HG03378 (cell line): ENCODE data around the gene CASKIN2.
A peak's percentile ranks its signal among the peaks of the same experiment; 100 is the strongest.

Source experiments
- ATAC-seq: cut with Tn5 transposase; IDR thresholded peaks from one replicate; pipeline ENCODE4 v1.9.1; 2021; ENCODE audit warnings: mild to moderate bottlenecking, moderate library complexity; ENCODE audit not compliant: unreplicated experiment

Gene CASKIN2

DNA sequence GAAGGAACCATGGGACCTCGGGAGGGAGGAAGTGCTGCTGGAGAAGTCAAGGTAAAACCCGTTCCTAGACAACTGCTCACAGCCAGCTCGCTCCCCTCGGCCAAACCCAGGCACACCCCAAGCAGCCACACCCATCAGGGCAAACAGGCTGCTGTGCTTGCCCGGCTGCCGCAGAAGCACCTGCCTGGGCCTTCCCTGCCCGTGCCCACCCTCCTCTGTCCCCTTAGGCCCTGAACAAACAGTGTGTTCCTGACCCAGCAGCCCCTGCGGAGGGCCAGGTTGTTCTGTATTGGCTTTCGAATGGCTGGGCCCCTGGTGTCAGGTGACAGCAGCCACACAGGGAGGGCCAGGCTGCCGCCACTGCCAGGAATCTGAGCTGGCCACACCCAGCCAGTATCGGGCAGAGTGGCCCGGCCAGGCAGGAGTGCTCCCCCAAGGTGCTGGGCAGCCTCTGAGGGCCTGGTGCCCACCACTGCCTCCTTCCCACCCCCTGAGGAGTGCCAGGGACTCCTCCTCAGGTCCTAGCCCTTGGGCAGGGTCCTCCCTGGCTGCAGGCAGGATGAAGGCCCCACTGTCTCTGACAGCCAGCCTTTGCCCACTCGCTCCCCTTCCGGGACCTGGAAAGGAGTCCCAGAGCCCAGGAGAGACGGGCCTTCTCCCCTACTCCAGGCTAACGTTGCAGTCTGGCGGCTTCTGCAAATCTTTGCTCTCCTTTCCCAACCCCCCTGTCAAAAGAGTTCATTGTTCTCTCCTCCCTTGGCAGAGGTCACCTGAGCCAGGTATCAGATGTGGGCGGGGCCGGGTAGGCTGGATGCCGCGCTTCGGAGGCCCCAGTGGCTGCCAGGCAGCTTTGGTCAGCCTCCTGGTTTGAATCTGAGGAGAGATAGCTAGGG lies 34.2 kb upstream of the CASKIN2 start:
- no peak for ATAC-seq

DNA sequence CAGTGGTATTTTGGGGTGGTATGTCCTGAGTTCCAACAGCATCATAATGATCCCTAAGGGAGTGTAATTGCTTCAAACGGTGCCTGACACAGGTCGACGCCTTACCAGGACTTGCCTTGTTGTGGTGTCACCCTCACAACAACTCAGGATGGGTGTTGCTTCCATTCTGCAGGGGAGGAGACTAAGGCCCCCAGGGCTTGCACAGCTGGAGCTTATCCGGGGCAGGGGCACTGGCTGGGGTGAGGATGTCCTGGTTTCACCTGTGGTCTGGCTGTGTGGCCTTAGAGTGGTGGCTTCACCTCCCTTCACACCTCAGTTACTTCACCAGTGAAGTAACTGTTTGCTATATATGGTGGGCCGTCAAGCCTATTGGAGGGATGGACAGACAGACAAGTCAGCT lies 33.5 kb upstream of the CASKIN2 start:
- ATAC-seq = no peak

DNA sequence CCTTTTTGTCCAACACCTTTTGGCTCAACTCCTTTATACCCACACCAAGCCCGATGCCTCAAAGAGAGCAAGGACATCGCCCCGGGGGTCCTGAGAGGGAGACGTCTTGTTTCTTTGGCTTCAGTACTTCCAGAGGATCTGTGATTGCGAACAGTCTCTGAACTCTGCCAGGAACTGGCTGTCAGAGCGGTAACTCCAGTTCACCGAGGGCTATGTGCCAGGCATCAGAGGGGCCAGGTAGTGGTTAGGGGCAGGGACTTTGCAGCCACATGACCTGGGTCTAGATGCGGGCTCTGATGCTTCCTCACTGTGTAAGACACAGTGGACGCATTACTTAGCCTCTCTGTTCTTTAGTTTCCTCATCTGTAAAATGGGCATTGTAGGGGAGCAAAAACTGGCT lies 31.8 kb upstream of the CASKIN2 start:
- ATAC-seq = no peak

DNA sequence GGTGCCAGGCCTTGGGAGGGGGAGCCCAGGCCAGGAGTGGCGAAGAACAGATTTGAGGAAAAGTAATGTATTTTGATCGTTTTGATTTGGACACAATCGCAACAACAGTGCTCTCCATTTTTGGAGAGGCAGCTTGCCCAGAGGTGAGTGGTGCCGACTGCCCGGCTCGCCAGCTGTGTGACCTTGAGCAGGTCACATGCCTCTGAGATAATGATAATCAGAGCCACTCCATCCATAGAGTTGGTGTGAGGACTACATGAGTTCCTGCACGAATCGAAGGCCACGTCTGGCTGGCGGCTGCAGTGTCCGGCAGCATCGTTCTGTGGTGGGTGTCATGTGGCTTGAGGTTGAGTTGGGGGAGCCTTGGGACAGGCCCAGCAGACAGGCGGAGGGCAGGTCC lies 30.8 kb upstream of the CASKIN2 start:
- ATAC-seq = no peak

DNA sequence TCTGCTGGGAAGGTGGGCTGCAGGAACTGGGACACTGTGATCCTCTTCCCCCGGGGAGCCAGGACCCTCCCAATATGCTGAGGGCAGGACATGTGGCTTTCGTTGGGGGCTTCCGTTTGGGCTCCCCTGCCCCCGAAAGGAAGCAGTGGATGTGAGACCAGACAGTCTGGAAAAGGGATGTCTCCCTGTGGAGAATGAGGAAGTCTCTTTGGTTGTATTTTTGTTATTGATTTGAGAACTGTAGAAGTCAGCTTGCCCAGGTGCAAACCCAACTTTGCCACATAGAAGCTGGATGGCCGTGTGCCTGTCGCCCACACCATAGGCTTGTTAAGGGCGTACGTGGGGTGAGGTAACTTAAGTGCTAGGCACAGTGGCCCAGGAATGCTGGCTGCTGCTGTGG lies 28.9 kb upstream of the CASKIN2 start:
- ATAC-seq = no peak

DNA sequence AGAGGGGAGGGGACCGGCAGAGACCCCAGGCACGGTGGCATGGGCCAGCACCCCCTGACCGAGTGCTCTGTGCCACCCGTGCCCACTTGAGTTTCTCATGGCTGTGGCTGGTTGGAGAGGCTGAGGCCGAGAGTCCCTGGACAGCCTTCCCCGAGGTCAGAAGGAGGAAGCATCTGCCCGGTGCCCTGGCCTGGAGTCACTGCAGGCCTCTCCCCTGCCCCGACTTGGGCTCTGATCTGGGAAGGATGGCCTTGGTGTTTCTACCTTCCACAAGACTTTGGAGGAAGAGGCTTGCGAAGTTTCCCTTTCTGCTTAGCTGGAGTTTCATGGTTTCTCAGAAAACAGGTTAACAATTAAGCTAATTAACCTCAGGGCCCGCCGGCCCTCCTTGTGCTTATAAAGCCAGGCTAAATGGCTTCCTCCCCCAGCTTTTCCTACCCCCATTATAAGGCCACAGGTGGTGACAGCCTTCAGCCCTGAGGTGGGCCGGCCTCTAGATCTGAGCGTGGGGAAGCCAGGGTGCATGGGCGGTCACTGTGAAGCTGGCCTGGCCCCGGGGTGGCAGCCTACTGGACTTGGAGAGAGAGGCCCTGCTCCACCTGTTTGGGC lies 27.5 kb upstream of the CASKIN2 start:
- ATAC-seq = no peak

DNA sequence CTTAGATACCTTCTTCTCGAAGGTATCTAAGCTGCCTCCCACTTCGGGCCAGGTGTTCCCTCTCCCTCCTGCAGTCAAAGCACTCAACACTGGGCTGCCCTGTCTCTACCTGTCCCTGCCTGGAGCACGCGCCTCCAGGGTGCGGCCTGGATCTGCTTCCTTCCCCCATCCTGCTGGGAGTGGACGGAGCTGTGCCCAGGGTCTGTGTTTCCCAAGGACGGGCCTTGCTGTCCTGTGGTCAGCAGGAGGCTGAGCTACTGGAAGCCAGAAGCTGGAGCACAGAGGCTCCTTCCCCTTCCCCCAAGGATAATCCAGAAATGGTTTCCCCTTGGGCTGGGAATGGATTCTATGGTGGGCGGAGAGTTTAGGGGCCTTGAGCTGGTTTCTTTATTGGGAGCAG lies 26.9 kb upstream of the CASKIN2 start:
- ATAC-seq = no peak

DNA sequence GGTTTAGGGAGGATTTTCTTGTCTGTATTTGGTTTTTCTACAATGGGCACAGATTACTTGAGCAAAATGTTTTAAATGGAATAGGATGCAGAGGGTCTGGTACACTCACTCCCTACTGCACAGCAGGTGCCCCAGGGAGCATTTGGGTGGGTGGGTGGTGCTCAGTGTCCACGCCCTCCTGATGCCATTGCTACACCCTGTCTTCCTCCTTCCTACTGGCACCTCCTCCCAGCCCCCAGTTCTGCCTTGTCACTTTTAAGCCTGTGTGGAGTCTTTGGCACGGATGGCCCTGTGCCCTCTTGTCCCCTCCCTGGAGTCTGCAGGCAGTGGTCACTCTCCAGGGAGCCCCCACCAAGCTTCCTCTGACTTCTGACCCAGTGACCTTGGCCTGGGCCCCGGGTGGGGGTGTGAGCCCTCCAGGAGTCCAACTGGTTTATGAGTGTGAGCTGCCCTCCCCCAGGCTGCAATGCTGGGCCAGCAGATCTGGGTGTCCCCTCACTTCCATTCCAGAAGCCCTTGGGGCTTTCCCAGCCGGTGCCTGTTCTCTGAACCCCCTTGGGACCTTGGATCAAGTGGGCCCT lies 25.7 kb upstream of the CASKIN2 start:
- ATAC-seq = no peak

DNA sequence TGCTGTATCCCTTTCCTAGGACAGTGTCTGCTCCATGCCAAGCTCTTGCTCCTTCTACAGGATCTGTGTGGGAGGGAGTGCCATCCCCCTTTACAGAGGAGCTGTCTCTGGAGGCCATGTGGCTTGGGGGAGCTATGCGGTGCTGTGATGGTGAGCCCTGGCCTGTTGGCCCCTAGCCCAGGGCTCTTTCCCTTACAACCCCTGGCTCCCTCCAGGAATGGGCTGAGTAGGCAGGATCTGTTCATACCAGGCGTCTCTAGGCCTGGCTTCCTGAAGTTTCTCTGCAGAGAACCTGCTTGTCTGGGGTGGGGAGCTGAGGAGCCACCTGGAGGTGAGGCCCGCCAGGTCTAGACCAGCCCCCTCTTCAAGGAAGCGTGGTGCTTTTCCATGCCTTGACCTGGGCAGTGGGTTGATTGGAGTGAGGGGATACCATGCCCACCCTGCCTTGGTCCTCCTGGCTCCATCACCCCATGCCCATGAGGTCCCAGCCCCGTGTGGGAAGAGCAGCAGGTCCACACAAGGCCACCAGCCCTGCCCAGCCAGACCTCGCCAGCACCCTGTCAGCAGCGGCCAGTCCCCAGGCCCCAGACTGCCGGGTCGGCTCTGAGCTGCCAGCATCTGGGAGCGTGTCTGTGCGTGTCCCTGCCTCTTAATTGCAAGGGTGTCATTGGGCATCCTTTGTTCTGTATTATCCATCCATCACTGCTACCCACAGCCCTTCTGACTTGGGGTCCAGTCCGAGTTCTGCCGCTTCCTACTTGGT lies 24.8 kb upstream of the CASKIN2 start:
- ATAC-seq = no peak

DNA sequence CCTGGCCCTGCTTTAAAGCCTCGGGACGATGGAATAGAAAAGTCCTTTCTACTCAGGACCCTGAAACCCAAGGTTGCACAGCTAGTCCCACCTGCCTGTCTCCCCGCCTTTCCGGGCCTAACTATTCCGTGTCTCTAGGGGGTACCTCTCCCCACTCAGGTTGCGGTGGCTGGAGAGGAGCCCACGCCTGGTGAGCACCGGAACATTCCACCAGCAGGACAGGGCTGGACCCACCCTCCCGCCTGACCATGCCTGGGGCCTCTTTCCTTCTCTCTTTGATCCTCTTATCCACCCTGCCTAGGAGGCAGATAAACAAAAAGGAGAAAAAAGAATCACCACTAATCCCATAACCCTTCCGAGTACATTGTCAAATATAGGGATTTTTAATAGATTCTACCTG lies 21.0 kb upstream of the CASKIN2 start:
- no peak for ATAC-seq

DNA sequence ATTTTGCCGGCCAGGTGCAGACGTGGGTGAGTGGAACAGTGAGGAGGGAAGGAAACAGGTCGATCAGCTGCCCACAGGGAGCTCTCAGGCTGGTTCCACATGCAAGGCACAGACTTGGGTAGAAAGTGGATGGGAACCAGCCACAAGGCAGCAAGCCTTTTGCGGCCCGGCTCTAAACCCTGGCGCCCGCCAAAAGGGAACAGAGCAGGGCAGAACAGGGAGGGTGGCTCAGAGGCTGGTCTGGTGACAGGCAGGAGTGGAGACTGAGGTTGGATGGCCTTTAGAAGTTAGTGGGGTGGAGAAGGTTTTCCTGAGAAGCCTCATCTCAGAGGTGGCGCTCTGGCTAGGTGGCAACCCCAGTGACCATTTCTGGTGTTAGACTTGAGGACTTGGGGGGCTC lies 20.5 kb upstream of the CASKIN2 start:
- ATAC-seq = no peak

DNA sequence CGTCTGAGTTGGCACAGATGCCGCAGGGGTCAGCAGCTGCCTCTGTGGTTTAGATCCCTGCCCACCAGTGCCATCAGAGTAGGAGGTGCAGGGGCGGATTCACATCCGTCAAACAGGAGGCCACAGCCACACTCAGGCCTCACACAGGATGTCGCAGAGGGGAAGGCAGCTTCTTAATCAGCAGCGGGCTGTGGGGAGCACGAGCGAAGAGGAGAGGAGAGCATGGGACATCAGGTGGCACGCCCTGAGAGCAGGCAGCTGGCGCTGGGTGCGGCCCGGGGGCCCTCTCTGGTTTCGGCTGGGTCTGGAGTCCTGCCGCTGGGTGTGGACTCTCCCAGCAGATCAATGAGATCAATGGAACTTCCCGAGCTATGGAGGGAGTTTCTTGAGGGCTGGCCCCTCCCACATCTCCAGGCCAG lies 19.8 kb upstream of the CASKIN2 start:
- ATAC-seq = no peak

DNA sequence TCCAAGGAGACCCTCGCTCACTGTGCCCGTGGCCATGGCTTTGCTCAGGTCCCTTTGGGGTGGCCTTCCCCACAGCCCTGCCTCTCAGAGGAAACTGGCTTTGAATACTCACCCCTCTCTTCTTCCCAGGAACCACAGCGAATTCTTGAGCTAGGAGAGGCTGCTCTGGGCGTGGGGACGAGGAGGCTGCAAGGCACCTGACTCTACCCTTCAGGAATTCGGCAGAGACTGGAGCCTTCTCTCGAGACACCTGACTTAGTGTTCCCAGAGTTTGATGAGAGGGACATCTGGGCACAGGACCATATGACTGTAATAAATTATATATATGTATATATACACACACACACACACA lies 16.4 kb upstream of the CASKIN2 start:
- ATAC-seq = no peak

DNA sequence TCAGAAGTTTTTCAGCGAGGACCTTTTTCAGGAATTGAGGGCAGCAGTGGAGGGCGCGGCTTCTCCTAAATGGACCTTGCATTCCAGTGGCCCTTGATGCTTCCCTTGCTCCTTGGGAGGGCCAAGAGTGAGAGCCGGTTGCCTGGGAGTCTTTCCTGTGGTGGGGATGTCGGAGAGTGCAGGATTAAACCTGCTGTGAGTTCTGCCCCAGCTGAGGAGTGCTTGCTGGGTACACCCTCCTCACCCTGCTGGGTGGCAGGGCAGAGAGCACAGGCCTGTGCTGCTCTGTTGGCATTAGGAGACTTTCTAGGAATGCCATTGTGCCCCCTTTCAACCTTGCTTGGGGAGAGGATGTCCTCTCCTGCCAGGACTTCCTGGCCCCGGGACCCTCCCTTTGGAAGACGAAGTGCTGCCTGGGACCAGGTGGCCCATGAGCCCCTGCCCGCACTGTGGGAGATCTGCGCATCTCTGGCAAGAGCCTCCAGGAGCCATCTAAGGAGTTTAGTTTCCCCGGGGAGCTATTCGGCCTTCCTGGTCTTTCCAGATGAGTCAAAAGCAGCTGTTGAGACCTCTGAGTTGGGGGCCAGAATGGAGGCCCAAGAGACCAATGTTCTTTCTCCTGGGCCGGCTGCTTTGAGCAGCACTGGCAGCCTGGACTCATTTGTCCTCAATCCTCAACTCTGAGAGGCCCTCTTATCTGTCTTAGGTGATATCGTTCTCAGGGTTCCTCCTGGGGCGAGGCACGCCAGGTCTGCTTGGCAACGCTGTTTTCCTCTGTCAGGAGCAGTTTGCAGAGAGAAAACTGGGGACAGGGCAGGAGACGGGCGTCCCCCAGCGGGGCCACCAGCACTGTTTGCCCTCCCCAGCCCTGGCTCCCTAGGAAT lies 15.7 kb upstream of the CASKIN2 start:
- ATAC-seq = no peak

DNA sequence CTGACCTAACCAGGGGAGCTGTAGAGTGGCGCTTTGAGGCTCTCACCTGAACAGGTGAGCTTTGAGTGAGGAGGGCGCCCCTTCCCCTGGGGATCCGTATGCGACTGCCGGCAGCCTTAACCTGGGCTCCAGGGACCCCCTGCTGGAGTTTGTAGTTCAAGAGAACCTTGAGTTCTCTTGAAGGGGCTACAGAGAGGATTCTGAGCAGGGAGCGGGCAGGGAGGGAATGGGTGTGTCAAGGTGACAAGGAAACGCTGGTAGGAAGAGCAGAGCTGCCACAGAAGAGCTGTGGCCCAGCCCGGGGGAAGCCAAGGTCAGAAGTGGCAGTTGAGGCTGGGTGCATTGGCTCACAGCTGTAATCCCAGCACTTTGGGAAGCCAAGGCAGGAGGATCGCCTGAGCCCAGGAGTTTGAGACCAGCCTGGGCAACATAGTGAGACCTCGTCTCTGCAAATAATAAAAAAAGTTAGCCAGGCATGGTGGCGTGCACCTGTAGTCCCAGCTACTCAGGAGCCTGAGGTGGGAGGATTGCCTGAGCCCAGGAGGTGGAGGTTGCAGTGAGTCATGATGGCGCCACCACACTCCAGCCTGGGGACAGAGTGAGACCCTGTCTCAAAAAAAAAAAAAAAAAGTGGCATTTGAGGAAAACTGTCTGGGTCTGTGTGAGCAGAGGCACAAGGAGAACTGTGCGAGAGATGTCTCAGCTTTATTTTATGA lies 11.4 kb upstream of the CASKIN2 start:
- no peak for ATAC-seq

DNA sequence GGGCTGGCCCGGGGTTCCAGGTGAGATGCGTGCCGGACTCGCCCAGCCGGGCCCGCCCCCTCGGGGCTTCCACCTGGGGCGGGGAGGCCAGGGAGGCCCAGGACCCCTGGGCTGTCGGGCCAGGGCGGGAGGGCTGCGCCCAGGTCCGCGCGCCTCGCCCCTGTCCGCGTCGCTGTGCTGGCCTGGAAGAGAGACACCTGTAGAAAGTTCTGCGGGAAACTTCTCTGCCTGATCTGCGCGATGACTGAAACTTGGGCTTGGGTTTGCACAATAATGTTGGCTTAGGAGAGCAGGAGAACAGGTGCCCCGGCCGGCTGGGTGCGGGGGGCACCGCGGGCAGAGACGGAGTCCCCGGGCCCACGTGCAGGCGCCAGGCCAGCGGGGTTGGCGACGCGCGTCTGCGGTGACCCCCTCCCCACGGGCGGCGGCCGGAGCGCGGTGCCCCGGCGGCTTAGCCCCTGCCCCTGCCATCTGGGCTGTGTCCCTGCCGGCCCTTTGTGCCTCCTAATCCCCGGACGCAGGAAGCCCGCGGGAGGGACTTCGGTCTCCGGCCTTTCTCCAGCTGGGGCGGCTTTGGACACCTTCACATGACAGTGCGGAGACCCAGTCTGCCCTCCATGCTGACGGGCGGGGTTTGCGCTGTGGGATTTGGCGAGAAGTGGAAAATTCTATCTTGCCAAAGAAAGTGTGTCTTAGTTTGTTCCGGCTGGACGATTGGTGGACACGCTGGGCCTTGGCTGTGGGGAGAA lies 10.6 kb upstream of the CASKIN2 start:
- ATAC-seq = peak; percentile 30

DNA sequence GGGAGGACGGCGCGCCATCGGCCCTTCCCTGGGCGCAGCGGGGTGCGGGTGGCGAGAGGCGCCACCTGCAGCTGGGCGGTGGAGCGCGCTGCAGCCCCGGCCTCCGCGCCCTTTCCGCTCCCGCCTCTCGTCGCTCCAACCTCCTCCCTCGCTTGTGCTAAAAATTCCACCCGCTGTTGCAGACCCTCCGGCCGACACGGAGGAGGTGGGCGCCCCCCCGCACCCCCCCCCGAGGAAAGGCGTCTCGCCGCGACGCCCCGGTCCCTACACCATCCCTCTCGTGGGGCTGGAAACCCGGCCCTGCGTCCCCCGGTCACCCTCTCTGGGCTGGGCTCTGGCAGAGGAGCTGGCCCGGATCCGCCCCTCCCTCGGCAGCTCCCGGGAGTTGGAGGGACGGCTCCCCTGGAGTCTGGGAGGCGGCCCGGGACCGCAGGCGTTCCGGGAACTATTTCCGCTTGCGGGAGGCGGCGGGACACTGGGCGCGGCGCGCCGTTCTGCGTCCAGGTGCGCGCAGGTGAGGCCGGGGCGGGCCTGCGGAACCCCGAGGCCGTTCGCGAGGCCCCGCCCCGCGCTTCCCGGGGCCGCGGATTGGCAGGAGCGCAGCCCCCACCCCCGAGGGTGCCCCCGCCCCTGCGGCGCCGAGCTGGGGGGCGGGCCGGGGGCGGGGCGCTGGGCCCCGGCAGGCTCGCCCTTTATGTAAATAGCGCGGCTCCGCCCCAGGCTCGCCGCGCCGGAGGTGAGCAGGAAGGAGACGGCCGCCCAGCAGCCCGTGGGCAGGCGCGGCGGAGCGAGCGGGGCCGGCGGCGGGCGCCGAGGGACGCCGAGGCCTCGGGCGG lies 9.9 kb upstream of the CASKIN2 start, which contains the start of gene LLGL2:
TSS of gene LLGL2 (plus strand) at position 728 of the 836 bp plus-strand sequence. CDS start 17,730 bp downstream, outside the sequence.
- ATAC-seq = peak; percentile 51
